Keratinocyte (primary cell): ENCODE measurements around the gene NAV3.

ENCODE experiments used
- CTCF ChIP-seq, 3 experiments: IDR thresholded peaks in 1 of 3; conservative IDR thresholded peaks in 1 of 3; optimal IDR thresholded peaks in 1 of 3; 2 replicates in 2 of 3; 3 replicates in 1 of 3; pipeline versions ENCODE3 to v1.5.1; 2011; ENCODE audit warnings: low read length in 3 of 3, mild to moderate bottlenecking in 3 of 3, moderate library complexity in 2 of 3, control low read depth in 1 of 3, inconsistent platforms in 1 of 3; ENCODE audit not compliant: insufficient read depth in 2 of 3; ENCODE audit errors: extremely low read depth in 1 of 3
- EZH2 ChIP-seq: IDR thresholded peaks from one replicate; pipeline ENCODE4 v1.6.1; 2012; ENCODE audit warnings: inconsistent platforms, mild to moderate bottlenecking, low read length, moderate library complexity

GRCh38 chr12:77932216-77932615, 101.5 kb downstream of the NAV3 start:
- TF ChIP-seq EZH2, result no peak
- peak in 2 of 3 experiments; percentile 1 to 8 for TF ChIP-seq CTCF (optimal IDR thresholded peaks at IDR 0.05 in 1 of 3, IDR thresholded peaks at IDR 0.05 in 1 of 3, conservative IDR thresholded peaks at IDR 0.05 in 1 of 3; ENCODE audit: extremely low read depth in 1 of 3, insufficient read depth in 2 of 3, low read length in 3 of 3)
